Measurements from ENCODE around the gene MVK. TPM values are rescaled to one million over a fixed set of nuclear protein-coding genes. Genes with fewer than 3 reads are reported as not detected.

Gene MVK
- polyA plus RNA-seq, 2 donors = 52.3 to 82.3 TPM

DNA sequence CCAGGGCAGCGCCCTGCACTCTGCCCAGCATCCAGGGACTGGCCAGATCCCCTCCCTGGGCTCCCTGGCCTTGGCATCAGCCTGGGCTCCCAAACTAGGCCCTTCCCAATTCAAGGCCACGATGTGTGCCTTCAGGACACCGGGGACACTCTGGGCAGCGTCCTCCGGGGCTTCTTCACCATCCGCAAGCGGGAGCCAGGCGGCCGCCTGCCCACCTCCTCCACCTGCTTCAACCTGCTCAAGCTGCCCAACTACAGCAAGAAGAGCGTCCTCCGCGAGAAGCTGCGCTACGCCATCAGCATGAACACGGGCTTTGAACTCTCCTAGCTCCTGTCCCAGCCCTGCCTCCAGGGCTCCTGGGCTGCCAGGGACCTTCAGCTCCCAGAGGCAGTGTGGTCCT lies 39.1 kb upstream of the MVK start:
- Histone ChIP-seq H3K4me1 (ENCODE audit: control insufficient read depth in 2 of 2, insufficient read depth in 2 of 2, low read length in 1 of 2) (no peaks in the 10 kb centered on the region), H3K27me3 (ENCODE audit: control insufficient read depth in 1 of 2, insufficient read depth in 2 of 2, low read length in 2 of 2) (no peaks in the 10 kb centered on the region), H3K4me3 (ENCODE audit: low read depth in 1 of 2, low read length in 2 of 2) (no peak overlapping the region), H3K9me3 (ENCODE audit: control insufficient read depth in 2 of 2, insufficient read depth in 1 of 2, low read depth in 1 of 2, low read length in 1 of 2) (no peaks in the 10 kb centered on the region), H3K36me3 (ENCODE audit: control insufficient read depth in 2 of 2, insufficient read depth in 2 of 2, low read length in 1 of 2) (peaks cover 20 to 32% of the 10 kb centered on the region in 2 donors), H3K27ac (ENCODE audit: low read depth in 2 of 2, low read length in 1 of 2) (no peak overlapping the region)
- WGBS, 2 donors = 93% methylated on average over 11 to 15 of the region's 15 CpGs

GRCh38 chr12:109535231-109535862 lies 38.2 kb upstream of the MVK start:
- no peak overlapping the region for H3K4me3 ChIP-seq (ENCODE audit: low read depth in 1 of 2, low read length in 2 of 2)
- no peaks in the 10 kb centered on the region for H3K4me1 ChIP-seq (ENCODE audit: control insufficient read depth in 2 of 2, insufficient read depth in 2 of 2, low read length in 1 of 2)
- H3K36me3 ChIP-seq (ENCODE audit: control insufficient read depth in 2 of 2, insufficient read depth in 2 of 2, low read length in 1 of 2) = peaks cover 20 to 31% of the 10 kb centered on the region in 2 donors
- no peaks in the 10 kb centered on the region for H3K9me3 ChIP-seq (ENCODE audit: control insufficient read depth in 2 of 2, insufficient read depth in 1 of 2, low read depth in 1 of 2, low read length in 1 of 2)
- WGBS, 2 donors = 89 to 91% methylated on average over 25 of the region's 25 CpGs
- no peak overlapping the region for H3K27ac ChIP-seq (ENCODE audit: low read depth in 2 of 2, low read length in 1 of 2)
- no peaks in the 10 kb centered on the region for H3K27me3 ChIP-seq (ENCODE audit: control insufficient read depth in 1 of 2, insufficient read depth in 2 of 2, low read length in 2 of 2)

- H3K27ac ChIP-seq (ENCODE audit: low read depth in 2 of 2, low read length in 1 of 2) = no peak overlapping the region
- H3K4me1 ChIP-seq (ENCODE audit: control insufficient read depth in 2 of 2, insufficient read depth in 2 of 2, low read length in 1 of 2) = no peaks in the 10 kb centered on the region
- H3K27me3 ChIP-seq (ENCODE audit: control insufficient read depth in 1 of 2, insufficient read depth in 2 of 2, low read length in 2 of 2) = no peaks in the 10 kb centered on the region
- no peak overlapping the region for H3K4me3 ChIP-seq (ENCODE audit: low read depth in 1 of 2, low read length in 2 of 2)
- H3K9me3 ChIP-seq (ENCODE audit: control insufficient read depth in 2 of 2, insufficient read depth in 1 of 2, low read depth in 1 of 2, low read length in 1 of 2) = no peaks in the 10 kb centered on the region
- WGBS, 2 donors = 86 to 88% methylated on average over 5 of the region's 5 CpGs
- peaks cover 20 to 29% of the 10 kb centered on the region in 2 donors for H3K36me3 ChIP-seq (ENCODE audit: control insufficient read depth in 2 of 2, insufficient read depth in 2 of 2, low read length in 1 of 2)
Measured at GRCh38 chr12:109535863-109536250, 37.7 kb upstream of the MVK start.

- Histone ChIP-seq H3K9me3 (ENCODE audit: control insufficient read depth in 2 of 2, insufficient read depth in 1 of 2, low read depth in 1 of 2, low read length in 1 of 2) (no peaks in the 10 kb centered on the region), H3K4me1 (ENCODE audit: control insufficient read depth in 2 of 2, insufficient read depth in 2 of 2, low read length in 1 of 2) (no peaks in the 10 kb centered on the region), H3K4me3 (ENCODE audit: low read depth in 1 of 2, low read length in 2 of 2) (no peak overlapping the region), H3K27ac (ENCODE audit: low read depth in 2 of 2, low read length in 1 of 2) (no peak overlapping the region), H3K27me3 (ENCODE audit: control insufficient read depth in 1 of 2, insufficient read depth in 2 of 2, low read length in 2 of 2) (no peaks in the 10 kb centered on the region), H3K36me3 (ENCODE audit: control insufficient read depth in 2 of 2, insufficient read depth in 2 of 2, low read length in 1 of 2) (peaks cover 11 to 24% of the 10 kb centered on the region in 2 donors)
- 91 to 95% methylated on average over 8 of the region's 8 CpGs for WGBS, 2 donors
Measured at GRCh38 chr12:109537136-109537535, 36.5 kb upstream of the MVK start.

DNA sequence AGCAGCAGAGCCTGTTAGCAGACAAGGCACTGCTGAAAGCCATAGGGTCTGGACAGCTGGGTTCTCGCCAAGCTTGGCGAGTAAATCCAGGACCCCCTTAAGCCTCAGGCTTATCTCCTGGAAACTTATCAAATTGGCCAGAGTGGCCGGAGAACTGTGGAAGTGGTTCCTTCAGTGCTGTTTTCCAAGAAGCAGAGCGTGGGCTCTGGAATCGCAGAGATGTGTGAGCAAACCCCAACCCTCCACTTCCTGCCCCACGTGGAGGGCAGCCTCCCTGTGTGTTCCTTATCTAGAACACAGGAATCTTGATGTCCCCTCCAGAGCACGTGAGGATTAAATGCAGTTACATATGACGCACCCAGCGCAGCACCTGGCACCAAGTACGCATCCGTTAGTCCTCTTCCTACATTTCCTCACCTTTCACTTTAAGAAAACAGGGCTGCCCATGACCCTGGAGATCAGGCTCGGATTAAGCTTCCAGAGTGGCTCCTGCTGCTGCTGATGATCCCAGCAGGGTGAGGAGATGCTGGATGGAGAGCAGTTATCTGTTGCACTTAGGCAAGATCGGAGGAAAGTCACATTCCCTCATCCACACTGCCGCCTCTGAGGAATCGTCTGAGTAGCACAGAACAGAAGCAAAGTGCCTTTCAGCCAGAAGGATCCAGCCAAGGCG lies 35.3 kb upstream of the MVK start:
- Histone ChIP-seq H3K36me3 (ENCODE audit: control insufficient read depth in 2 of 2, insufficient read depth in 2 of 2, low read length in 1 of 2) (peaks cover 11 to 17% of the 10 kb centered on the region in 2 donors), H3K27ac (ENCODE audit: low read depth in 2 of 2, low read length in 1 of 2) (no peak overlapping the region)
- WGBS, 2 donors = 82 to 83% methylated on average over 16 of the region's 16 CpGs

GRCh38 chr12:109539508-109539907 lies 34.1 kb upstream of the MVK start:
- no peak overlapping the region for H3K4me3 ChIP-seq (ENCODE audit: low read depth in 1 of 2, low read length in 2 of 2)
- H3K36me3 ChIP-seq (ENCODE audit: control insufficient read depth in 2 of 2, insufficient read depth in 2 of 2, low read length in 1 of 2) = peaks cover 6 to 10% of the 10 kb centered on the region in 2 donors
- H3K27me3 ChIP-seq (ENCODE audit: control insufficient read depth in 1 of 2, insufficient read depth in 2 of 2, low read length in 2 of 2) = no peaks in the 10 kb centered on the region
- H3K9me3 ChIP-seq (ENCODE audit: control insufficient read depth in 2 of 2, insufficient read depth in 1 of 2, low read depth in 1 of 2, low read length in 1 of 2) = no peaks in the 10 kb centered on the region
- WGBS, 2 donors = 76 to 78% methylated on average over 9 of the region's 9 CpGs
- H3K27ac ChIP-seq (ENCODE audit: low read depth in 2 of 2, low read length in 1 of 2) = no peak overlapping the region
- no peaks in the 10 kb centered on the region for H3K4me1 ChIP-seq (ENCODE audit: control insufficient read depth in 2 of 2, insufficient read depth in 2 of 2, low read length in 1 of 2)

More for the DNA sequence above, 35.3 kb upstream of the MVK start:
- no peaks in the 10 kb centered on the region for H3K9me3 ChIP-seq (ENCODE audit: control insufficient read depth in 2 of 2, insufficient read depth in 1 of 2, low read depth in 1 of 2, low read length in 1 of 2)
- no peaks in the 10 kb centered on the region for H3K27me3 ChIP-seq (ENCODE audit: control insufficient read depth in 1 of 2, insufficient read depth in 2 of 2, low read length in 2 of 2)
- no peak overlapping the region for H3K4me3 ChIP-seq (ENCODE audit: low read depth in 1 of 2, low read length in 2 of 2)
- no peaks in the 10 kb centered on the region for H3K4me1 ChIP-seq (ENCODE audit: control insufficient read depth in 2 of 2, insufficient read depth in 2 of 2, low read length in 1 of 2)

GRCh38 chr12:109540526-109541412 lies 32.8 kb upstream of the MVK start:
- H3K27ac ChIP-seq (ENCODE audit: low read depth in 2 of 2, low read length in 1 of 2) = no peak overlapping the region
- peaks cover 0 to 2% of the 10 kb centered on the region in 2 donors for H3K36me3 ChIP-seq (ENCODE audit: control insufficient read depth in 2 of 2, insufficient read depth in 2 of 2, low read length in 1 of 2)
- no peaks in the 10 kb centered on the region for H3K27me3 ChIP-seq (ENCODE audit: control insufficient read depth in 1 of 2, insufficient read depth in 2 of 2, low read length in 2 of 2)
- H3K9me3 ChIP-seq (ENCODE audit: control insufficient read depth in 2 of 2, insufficient read depth in 1 of 2, low read depth in 1 of 2, low read length in 1 of 2) = no peaks in the 10 kb centered on the region
- no peak overlapping the region for H3K4me3 ChIP-seq (ENCODE audit: low read depth in 1 of 2, low read length in 2 of 2)
- 89 to 90% methylated on average over 16 of the region's 16 CpGs for WGBS, 2 donors
- H3K4me1 ChIP-seq (ENCODE audit: control insufficient read depth in 2 of 2, insufficient read depth in 2 of 2, low read length in 1 of 2) = peaks cover 0 to 6% of the 10 kb centered on the region in 2 donors

DNA sequence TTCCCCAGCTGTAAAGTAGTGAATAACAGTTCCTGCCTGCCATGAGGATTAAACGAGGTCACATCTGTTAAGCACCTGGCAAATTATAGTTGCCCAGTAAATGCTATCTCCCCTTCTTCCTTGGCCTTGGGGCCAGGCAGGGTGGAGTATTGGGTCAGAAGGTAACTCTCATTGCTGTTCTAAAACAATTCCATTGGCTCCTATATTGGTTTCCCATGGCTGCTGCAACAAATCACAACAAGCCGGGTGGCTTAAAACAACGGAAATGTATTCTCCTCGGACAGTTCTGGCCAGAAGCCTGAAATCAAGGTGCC lies 32.2 kb upstream of the MVK start:
- Histone ChIP-seq H3K9me3 (ENCODE audit: control insufficient read depth in 2 of 2, insufficient read depth in 1 of 2, low read depth in 1 of 2, low read length in 1 of 2) (no peaks in the 10 kb centered on the region), H3K27ac (ENCODE audit: low read depth in 2 of 2, low read length in 1 of 2) (no peak overlapping the region), H3K36me3 (ENCODE audit: control insufficient read depth in 2 of 2, insufficient read depth in 2 of 2, low read length in 1 of 2) (no peaks in the 10 kb centered on the region), H3K27me3 (ENCODE audit: control insufficient read depth in 1 of 2, insufficient read depth in 2 of 2, low read length in 2 of 2) (no peaks in the 10 kb centered on the region), H3K4me1 (ENCODE audit: control insufficient read depth in 2 of 2, insufficient read depth in 2 of 2, low read length in 1 of 2) (peaks cover 0 to 6% of the 10 kb centered on the region in 2 donors), H3K4me3 (ENCODE audit: low read depth in 1 of 2, low read length in 2 of 2) (no peak overlapping the region)
- 48 to 49% methylated on average over 4 of the region's 4 CpGs for WGBS, 2 donors

DNA sequence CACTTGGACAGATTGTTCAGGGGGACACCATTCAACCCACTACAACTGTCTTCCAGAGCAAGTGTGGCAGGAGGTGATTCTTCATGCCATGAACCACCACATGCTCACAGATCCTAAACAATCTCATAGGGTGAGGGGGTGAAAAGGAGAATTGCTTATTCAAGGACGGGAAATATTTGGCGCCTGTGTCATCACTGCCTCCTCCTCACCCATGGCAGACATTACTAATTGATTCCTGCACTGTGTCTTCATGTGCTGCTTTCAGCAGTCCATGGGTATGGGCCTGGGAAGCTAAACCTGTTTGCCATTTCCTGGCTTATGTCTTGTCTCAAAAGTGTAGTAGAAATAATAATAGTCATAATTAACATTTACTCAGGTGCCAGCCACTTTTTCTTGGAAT lies 31.6 kb upstream of the MVK start:
- 73 to 81% methylated on average over 2 of the region's 2 CpGs for WGBS, 2 donors
- H3K27ac ChIP-seq (ENCODE audit: low read depth in 2 of 2, low read length in 1 of 2) = no peak overlapping the region
- H3K36me3 ChIP-seq (ENCODE audit: control insufficient read depth in 2 of 2, insufficient read depth in 2 of 2, low read length in 1 of 2) = no peaks in the 10 kb centered on the region
- H3K4me3 ChIP-seq (ENCODE audit: low read depth in 1 of 2, low read length in 2 of 2) = no peak overlapping the region
- peaks cover 0 to 6% of the 10 kb centered on the region in 2 donors for H3K4me1 ChIP-seq (ENCODE audit: control insufficient read depth in 2 of 2, insufficient read depth in 2 of 2, low read length in 1 of 2)
- H3K9me3 ChIP-seq (ENCODE audit: control insufficient read depth in 2 of 2, insufficient read depth in 1 of 2, low read depth in 1 of 2, low read length in 1 of 2) = no peaks in the 10 kb centered on the region
- no peaks in the 10 kb centered on the region for H3K27me3 ChIP-seq (ENCODE audit: control insufficient read depth in 1 of 2, insufficient read depth in 2 of 2, low read length in 2 of 2)
